Endometrial microvascular endothelial cells (primary cell): Measurements from ENCODE around the gene SEPTIN11. TPM values are rescaled to one million over a fixed set of nuclear protein-coding genes. Genes with fewer than 3 reads are reported as not detected.
"Not testable (repeated sequence)": the region's sequence is repeated elsewhere in the genome, so short reads cannot be mapped to it uniquely, and the experiment has no call there.

ENCODE experiments used
- in situ Hi-C: cut with HindIII; loops from 2 replicates; pipeline ENCODE4 v1.10.0; 2017; ENCODE audit warnings: low sequenced_read_pairs, low pct_unique_long_range_greater_than_20kb; ENCODE audit errors: inconsistent ontology term
- total RNA-seq: library from RNA; depleted of rRNA; stranded (reverse); fragments of >200 nt; gene quantifications from one replicate; pipeline ENCODE4 v1.2.3, GENCODE V29; 2015; ENCODE audit errors: inconsistent ontology term

SEPTIN11 gene
- total RNA-seq, 1 donor from 2014 or later: 82.8 TPM

DNA sequence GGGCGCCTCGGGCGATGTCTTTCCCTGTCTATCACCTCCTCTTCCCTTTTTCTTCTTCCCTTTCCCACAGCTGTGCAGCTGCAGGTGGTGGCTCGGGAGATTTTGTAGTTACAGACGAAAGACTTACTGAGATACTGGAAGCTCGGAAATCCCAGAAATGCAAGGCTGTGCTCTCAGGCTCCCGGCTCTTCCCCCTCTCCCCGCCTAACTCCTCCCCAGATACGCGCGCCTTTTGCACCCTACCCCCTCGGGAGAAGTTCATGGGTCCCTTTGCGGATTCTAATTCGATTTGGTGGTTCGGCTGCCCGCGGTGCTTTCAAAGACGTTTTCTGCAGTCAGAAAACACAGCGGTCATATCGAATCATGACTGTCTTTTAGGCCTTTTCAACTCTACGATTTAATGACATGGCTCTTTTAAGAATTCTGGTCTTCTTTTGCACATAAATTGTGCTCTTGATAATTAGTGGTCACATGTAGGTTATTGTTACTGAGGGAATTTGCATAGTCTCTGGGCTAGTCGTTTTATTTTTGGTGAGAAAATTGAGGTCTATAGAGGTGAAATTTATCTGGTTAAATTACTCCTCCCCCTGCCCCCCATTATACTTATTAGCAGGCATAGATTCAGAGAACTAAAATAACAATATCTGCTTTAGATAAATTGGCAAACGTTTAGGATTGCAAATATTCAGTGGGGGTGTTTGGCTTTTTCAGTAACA is 1.6 kb downstream of the SEPTIN11 start:
- in situ Hi-C loops: no loop called here

DNA sequence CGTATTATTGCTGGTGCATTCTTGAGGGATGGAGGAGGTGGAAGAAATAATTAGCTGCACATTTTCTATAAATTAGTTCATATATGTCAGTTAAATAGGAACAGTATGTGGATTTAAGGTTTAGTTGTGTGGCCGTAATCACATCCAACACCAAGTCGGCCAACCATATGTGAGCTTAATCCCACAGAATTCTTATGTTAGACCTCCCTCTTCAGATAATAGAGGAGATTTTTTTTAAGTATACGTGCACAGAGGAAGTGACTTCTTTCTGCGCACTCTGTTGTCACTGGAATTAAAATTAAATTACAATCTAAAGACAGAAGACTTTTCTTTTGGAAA is 2.1 kb downstream of the SEPTIN11 start:
- in situ Hi-C loops: no loop called here

DNA sequence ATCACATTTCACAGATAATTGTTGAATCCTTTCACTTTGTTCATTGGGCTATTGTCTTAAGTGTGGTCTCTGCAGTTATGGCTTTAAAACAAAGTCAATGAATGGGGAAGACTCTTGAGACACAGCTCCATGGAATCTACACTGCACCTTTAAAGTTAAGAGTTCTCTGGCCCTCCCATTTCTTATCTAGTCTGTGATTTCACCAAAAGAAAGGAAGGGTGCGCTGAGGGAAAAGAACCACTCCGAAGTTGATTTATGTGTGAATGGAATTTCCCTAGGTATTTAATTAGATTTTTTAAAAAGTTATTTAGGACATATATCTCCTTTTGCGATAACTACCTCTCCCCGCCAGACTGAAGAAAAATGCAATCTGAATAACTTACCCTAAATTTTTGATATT is 2.5 kb downstream of the SEPTIN11 start:
- in situ Hi-C loops: no loop called here

DNA sequence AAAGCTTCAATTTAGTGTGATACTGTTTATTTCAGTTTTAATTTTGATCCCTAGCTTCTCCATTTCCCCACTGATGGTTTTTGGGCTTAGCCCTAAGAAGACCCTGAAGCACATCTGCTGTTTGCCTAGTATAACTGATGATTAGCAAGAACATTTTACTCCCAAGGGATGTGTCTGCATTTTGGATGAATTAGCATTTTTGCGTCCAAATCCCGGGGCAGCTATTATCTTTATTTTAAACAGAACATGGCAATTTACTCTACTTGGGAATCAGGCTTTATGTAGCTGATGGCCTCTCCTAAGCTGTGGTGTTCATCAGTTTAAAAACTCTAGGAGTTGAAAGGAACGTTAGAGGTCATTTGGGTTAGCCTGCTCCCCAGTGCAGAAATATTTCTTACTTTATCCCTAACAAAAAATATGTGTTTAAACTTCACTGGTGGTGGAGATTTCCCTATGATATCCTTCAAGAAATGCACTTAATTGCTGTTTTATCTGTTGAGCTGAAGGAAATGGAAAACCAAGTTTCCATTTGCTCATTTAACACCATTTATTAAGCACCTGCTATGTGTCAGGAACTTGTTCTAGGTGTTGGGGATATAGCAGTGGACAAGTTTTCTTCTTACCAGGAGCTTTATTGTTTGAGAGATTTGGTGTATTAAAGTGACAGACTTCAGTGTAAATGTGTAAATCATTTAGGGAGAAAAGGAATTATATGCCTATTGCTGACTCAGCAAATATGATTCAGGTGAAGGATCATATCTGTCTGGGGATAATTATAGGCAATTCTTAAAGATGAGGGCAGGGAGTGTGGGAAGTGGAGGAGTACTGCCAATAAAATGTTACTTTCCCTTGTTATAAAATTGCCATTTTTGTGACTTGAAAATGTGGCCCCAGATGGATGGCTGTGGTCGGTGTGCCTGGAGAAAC is 3.4 kb downstream of the SEPTIN11 start:
- in situ Hi-C loops: no loop called here

DNA sequence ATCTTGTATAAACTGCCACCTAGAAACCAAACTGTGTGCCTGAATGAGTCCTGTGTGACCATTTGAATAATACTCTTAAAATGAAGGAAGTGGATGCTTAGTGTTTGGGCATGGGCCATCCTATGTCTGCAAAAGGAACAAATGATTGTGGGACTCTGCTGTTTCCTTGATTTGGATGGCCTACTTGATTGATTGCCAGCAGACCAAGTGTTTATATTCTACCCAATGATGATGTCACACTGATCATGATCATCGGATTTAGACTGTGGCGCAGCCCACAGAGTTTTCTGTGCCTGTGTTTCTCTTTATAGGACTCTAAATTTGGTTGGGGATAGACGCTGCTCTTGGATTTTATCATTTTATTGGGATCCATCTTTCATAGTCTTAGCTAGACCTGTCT is 4.4 kb downstream of the SEPTIN11 start:
- in situ Hi-C loops: no loop called here

DNA sequence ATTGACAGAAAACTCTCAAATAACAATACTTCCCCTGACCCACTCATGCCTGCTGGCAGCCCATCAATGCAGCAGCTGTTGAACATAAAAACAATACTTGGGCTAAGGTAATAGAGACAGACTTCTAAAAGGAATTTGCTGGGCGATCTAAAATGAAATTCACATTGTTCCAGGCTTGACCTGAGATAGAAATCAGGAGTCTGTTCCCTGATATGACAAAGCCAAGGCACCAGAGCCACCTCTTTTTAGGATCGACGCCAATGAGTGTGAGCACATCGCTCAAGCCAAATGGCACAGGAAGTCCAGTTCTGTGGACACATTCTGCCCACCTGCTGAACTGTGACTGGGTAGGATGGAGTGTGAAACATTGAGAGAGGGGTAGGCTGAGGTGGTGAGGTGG is 4.9 kb downstream of the SEPTIN11 start:
- in situ Hi-C loops: no loop called here

DNA sequence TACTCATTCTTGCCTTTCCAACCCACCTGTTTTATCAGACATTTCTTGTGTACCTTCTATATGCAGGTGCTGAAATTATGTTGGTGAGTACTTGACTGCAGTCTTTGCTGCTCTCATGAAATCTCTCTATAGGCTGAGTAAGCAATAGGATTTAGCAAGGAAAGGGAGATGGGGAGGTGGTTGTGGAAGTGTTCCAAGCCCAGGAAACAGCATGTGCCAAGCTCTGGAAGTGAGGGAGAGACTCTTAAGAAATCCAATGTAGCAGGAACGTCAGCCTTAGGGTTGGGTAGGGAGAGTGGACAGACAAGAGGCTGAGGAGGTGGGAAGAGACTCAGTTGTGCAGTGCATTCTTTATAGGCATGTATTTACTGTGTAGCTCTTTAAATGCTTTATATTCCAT is 5.6 kb downstream of the SEPTIN11 start:
- in situ Hi-C loops: no loop called here

DNA sequence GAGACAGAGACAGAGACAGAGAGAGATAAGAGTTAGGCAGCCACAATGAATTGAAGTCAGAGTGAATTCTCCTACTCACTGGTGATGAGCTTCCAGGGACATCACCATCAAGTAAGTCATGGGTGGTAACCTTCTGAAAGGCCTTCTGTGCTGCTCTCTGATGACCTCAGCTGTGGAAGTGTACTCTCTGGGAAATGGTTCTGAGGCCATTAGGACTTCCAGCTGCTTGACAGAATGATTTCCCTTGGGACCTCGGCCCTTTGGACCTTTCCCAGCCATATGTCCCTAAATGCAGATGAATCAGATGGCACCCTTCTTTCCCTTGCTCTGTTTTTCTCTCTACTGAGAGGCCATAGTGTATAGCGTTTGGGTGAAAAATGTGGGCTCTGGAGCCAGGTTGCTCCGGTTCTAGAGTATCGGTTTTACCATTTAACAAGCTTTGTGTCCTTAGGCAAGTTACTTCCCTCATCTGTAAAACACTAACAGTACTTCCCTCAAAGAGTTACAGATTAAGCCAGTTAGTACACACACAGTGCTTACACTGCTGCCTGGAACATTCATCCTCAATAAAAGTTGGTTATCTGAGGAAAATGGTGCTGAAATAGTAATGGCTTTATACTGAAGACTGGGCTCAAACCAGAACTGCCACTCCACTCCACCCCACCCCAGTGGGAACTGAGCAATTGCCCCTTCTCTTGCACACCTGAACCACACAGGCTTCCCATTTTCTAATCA is 7.6 kb downstream of the SEPTIN11 start:
- in situ Hi-C loops: no loop called here

DNA sequence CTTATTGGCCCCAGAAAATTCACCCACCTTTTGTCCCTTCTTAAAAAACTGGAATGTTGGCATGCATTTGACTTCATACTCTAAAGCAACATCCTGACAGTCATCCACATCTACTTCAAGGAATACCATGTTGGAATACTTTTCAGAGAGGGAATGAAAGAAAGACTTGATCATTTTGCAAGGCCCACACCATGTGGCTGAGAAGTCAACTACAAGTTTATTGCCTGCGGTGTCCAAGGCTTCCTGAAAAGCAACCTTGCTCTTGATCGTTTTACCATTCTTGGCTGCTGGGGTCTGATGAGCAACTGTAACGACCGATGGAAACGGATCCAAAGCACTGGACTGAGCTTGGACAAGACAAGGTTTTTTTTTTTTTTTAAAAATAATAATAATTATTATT is 9.3 kb downstream of the SEPTIN11 start:
- in situ Hi-C loops: no loop called here

DNA sequence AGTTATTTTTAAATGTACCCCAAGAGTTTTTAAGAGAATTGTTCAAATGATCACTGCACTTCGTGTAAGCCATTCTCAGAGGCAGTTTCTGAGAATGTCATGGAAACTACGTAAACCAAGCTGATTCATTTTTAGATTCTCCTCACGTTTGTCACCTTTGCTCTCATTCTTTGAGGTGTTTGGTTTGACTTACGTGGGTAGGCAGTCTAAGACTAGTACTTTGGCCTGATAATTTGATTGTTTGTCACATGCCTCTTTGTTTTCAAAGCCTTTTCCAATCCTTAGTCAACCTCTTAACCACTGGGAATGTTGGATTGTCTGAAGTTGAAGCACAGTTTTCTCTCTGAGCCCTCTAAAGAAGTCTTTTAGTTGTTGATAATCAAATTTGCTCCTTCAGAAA is 10.5 kb downstream of the SEPTIN11 start:
- in situ Hi-C loops: no loop called here

DNA sequence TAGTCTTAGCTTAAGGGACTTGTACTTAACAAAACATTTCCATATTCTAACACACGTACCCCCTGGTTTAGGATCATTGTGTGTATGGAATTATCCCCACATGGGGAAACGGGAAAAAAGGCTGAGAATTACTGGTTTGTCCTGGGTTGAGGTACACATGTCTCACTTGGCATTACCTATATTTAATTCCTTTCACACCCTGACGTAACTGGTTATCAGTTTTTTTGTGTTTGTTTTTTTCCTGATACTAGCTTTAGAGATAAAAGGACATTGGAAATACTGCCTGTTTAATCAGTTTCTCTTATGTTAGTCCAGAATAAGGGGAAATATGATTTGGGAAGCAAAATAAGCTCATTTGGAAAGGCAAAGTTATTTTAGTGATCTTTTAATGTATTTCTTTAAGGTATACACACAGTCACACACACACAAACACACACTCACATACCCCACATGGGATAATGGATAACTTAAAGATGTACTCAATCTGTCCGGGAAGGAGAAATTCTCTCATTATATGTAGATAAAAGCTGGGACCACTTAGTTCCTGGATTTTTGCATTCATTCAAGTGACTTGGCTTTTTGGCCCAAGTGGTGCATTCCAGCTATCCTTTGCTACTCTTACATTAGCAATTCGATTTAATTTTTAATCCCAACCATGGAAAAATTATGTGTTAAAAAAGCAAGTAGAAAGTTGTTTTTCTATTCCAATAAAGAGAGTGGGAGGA is 13.0 kb downstream of the SEPTIN11 start:
- in situ Hi-C loops: no loop called here

DNA sequence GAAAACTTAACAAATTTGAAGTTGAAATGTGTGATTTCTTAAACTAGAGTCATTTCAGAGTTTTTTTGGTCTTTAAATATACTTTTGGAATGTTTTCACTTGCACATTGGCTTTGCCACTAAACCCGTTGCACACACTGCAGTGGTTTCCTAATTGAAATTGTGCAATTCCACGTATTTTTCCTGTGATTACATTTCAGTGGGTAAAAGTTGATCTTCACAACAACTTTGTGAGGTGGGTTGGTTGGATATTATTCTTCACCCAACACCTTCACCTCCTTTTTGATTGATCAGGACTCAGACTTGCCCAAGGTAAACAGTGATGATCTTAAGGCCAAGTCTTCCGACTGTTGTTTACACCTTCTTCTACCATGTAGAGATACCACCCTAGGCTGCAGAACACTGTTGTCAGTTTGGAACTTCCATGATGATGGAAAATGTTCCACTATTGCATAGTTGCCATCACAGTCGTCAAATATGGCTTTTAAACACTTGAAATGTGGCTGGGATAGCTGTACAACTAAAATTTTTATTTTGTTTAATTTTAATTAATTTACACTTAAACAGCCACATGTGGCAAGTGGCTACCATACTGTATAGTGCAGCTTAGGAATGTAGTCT is 13.7 kb downstream of the SEPTIN11 start:
- in situ Hi-C loops: no loop called here

DNA sequence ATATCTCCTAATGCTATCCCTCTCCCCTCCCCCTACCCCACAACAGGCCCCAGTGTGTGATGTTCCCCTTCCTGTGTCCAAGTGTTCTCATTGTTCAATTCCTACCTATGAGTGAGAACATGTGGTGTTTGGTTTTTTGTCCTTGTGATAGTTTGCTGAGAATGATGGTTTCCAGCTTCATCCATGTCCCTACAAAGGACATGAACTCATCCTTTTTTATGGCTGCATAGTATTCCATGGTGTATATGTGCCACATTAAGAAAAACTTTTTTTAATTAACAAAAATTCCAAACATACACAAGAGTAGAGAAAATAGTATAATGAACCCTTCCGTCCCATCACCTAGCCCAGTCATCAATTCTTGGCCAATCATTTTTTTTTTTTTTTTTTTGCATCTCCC is 14.4 kb downstream of the SEPTIN11 start:
- in situ Hi-C loops: not testable (repeated sequence)

DNA sequence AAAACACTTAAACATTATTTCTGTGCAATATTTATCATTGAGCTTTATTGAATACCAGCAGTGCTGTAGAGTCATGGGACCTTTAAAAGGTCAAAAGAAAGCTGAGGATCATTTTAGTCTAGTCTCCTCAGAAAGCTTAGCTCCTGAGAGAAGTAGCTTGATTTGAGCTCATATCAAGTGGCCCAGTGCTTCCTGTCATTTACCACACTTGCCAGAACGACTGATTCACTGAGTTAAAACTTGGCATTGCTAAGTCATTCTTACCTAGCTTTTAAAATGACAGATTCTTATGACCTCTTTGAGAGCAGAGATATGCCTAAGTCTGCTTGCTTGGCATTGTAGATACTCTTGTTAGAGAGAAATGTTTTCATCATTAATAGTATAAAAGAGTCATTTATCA is 15.2 kb downstream of the SEPTIN11 start:
- in situ Hi-C loops: no loop called here

DNA sequence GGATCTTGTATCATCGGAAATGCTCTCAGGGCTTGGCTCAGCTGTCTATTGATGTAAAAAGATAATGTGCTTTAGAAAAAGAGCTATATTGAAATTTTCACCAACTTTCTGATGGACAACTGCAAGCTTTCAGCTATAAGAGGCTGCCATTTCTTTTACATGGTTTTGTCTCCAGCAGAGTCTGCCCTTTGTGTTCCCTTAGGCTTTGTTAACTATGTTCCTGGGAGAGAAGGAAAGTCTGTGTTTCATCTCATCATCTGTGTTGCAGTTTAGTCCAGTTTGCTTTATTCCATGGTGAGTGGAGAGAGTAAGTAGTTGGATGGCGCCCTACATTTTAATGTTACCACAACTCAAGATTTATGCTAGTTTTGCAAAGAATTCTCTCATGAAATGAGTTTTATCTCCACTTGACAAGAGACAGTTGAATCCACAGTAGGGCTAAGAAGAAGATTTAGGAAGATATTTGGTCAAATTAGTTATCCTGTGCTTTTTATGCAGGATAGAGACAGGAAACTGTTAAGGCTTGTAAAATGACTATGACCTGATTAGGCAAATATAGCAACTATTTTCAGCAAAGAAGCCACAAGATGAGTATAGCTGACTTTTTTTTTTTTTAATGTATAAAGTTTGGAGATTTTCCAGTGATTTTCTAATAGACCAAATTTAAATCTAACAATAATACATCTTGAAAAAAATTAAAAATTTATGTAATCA is 16.5 kb downstream of the SEPTIN11 start:
- in situ Hi-C loops: no loop called here

DNA sequence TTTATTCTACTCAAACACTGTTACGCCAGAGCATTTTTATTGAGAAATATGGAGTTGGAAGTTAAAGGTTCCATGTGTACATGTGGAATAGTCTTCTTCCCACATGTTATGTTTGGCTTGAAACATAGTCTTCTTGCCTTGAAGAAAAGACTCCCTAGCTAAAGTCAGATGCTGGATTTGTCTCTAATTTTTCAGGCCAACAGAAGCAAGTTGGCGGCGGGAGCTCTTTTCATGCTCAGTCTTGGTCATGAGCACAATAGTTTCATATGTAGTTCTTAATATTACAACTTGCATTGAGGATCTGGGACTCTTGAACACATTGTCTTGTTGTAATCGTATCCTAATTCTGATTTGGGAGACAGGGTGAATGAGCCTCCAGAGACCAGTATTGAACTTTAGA is 19.4 kb downstream of the SEPTIN11 start:
- in situ Hi-C loops: no loop called here

DNA sequence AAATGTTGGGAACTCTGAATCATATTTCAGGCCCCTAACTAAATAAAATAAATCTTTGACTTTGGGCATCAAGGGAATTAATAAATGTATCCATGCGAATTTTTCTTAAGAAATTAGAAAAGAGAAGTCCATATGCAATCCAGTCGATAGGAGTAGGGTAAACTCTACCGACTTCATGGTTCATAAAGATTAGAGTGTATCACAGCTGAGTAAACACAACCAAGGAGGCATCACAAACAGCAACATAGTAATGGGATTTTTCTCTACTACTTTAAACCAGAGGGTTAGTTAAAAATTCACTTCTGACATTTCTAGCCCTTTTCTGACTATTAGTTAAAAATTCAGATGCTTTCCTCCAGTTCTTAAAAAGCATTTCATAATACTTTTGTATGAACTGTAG is 19.9 kb downstream of the SEPTIN11 start:
- in situ Hi-C loops: no loop called here

DNA sequence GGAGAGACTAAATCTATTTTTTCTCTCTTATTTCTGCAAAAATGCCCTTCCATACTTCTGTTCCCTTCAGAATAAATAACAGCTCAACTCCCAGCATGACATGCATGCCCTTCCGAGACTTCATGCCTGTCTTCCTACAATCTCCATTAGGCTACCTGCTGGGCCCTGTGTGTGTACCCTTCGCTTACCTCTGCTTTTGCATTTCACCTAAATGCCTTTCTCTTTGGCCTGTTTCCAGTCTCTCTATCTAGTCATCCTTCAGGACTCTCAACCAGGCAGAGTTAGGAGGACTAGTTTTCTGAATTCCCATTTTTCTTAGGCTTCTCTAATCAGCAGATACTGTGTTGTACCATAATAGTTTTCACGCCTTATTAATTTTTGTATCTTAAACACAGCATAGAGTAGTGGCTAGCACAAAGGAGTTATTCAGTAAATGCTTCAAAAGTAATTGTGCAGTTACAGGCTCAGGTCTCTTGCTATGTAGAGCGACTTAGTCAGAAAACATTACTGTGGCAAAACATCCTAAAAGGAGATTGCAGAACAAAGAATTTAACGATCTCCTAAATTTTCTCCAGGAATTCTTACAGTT is 20.5 kb downstream of the SEPTIN11 start:
- in situ Hi-C loops: no loop called here
